Stomach smooth muscle (tissue), 2 donors: Measurements from ENCODE around the gene SULF2.

Experiments used
- H3K27ac ChIP-seq: one replicate; pipeline ENCODE4 v1.7.0; 2013; ENCODE audit warnings: mild to moderate bottlenecking, low read length, inconsistent platforms
- H3K27me3 ChIP-seq, 2 donors: one replicate each; pipeline ENCODE4 v1.7.0; 2013; ENCODE audit warnings: low read length in 2 of 2; ENCODE audit not compliant: insufficient read depth in 2 of 2, control insufficient read depth in 1 of 2
- H3K36me3 ChIP-seq, 2 donors: one replicate each; pipeline ENCODE4 v1.7.0; 2013; ENCODE audit warnings: low read length in 2 of 2; ENCODE audit not compliant: control insufficient read depth in 2 of 2, insufficient read depth in 2 of 2
- H3K4me1 ChIP-seq: one replicate; pipeline ENCODE4 v1.7.0; 2013; ENCODE audit warnings: low read length; ENCODE audit not compliant: control insufficient read depth, insufficient read depth
- H3K4me3 ChIP-seq, 2 donors: one replicate each; pipeline ENCODE4 v1.7.0; 2013; ENCODE audit warnings: low read length in 2 of 2
- H3K9ac ChIP-seq, 2 donors: one replicate each; pipeline ENCODE4 v1.7.0; 2013; ENCODE audit warnings: low read length in 2 of 2, mild to moderate bottlenecking in 1 of 2
- H3K9me3 ChIP-seq, 2 donors: one replicate each; pipeline ENCODE4 v1.7.0; 2013; ENCODE audit warnings: low read length in 2 of 2; ENCODE audit not compliant: control insufficient read depth in 2 of 2
- donor health status: healthy.
- donor health status: Pancreatic carcinoma.

The SULF2 gene

DNA sequence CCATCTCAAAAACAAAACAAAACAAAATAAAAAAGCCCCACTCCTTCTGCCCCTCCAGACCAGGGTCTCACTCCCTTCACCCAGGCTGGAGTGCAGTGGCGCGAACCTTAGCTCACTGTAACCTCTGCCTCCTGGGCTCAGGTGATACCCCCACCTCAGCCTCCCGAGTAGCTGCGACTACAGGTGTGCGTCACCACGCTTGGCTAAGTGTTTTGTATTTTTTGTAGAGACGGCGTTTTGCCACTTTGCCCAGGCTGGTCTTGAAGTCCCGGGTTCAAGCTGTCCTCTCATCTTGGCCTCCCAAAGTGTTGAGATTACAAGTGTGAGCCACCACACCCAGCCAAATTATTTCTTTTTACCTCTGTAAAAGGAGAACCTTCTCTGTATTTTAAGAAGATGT is 173.5 kb downstream of the SULF2 start:
- Histone ChIP-seq H3K9me3 (no peaks in the 10 kb centered on the region), H3K36me3 (no peaks in the 10 kb centered on the region), H3K27ac (no peak overlapping the region), H3K27me3 (no peaks in the 10 kb centered on the region), H3K4me1 (no peaks in the 10 kb centered on the region), H3K9ac (no peak overlapping the region), H3K4me3 (no peak overlapping the region)

DNA sequence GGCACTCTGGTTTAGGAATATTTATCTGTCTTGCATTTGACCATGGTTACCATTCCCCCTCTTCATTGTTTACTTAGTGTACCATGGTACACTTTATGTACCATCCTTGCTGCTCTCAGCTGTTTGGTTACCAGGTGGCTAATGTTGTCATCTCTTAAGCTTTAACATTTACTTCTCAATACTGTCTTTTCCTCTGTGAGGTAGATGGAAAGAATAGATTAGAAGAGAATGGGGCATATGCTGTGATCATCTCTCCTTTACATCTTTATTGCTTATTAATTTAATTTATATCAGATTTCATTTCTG is 174.4 kb downstream of the SULF2 start:
- H3K27ac ChIP-seq: no peak overlapping the region
- no peak overlapping the region for H3K4me3 ChIP-seq
- H3K9me3 ChIP-seq: no peaks in the 10 kb centered on the region
- H3K9ac ChIP-seq: no peak overlapping the region
- H3K27me3 ChIP-seq: no peaks in the 10 kb centered on the region
- no peaks in the 10 kb centered on the region for H3K36me3 ChIP-seq
- no peaks in the 10 kb centered on the region for H3K4me1 ChIP-seq

DNA sequence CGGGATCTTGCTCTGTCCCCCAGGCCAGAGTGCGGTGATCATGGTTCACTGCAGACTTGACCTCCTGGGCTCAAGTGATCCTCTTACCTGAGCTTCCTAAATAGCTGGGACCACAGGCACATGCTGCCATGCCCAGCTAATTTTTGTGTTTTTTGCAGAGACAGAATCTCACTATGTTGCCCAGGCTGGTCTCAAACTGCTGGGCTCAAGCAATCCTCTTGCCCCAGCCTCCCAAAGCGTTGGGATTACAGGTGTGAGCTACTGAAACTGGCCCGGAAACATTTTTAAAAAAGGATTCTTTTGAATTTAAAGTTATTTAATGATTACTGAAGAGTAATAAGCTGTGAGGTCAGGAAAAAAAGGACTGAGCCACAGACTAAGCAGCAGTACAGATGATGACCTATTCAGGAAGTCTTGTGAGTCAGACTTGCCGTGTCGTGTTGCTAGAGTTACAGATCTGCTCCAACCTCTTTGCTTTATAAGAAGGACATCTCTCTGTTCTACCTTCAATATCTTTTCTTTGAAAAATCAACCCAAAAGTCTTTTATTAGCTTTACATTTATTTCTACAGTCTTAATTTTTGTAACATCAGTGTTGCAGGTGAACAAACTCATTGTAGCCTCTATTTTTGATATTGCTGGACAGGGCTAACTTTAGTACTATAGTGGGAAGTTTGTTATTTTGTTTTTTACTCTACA is 174.9 kb downstream of the SULF2 start:
- H3K4me1 ChIP-seq: no peaks in the 10 kb centered on the region
- H3K27ac ChIP-seq: no peak overlapping the region
- no peaks in the 10 kb centered on the region for H3K27me3 ChIP-seq
- no peak overlapping the region for H3K9ac ChIP-seq
- no peaks in the 10 kb centered on the region for H3K36me3 ChIP-seq
- no peaks in the 10 kb centered on the region for H3K9me3 ChIP-seq
- H3K4me3 ChIP-seq: no peak overlapping the region

DNA sequence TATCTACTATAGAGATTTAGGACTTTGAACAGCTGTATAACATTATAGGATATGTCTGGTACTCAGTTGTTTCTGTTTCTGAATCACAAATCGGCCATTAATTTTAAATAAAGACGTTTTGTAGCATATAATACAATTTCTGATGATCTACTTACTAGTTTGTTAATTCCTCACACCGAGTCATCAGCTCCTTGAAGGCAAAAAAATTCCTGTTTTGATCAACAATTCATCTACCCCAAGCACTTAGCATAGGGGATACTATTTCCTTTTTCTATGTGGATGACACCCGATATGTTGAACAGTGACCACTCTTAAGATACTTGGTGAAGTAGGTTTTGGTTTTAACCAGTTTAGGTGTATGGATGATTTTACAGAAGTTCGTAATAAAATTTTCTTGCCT is 176.3 kb downstream of the SULF2 start:
- no peak overlapping the region for H3K9ac ChIP-seq
- H3K27me3 ChIP-seq: no peaks in the 10 kb centered on the region

More for the DNA sequence above, 176.3 kb downstream of the SULF2 start:
- Histone ChIP-seq H3K4me1 (no peaks in the 10 kb centered on the region), H3K9me3 (no peaks in the 10 kb centered on the region), H3K4me3 (no peak overlapping the region), H3K36me3 (no peaks in the 10 kb centered on the region), H3K27ac (no peak overlapping the region)
